NCI-H82 (cell line): ENCODE results near the gene TRIP6.

ENCODE experiments used
- DNase-seq: peaks from one replicate; lab custom pipeline; 2025; lab: John Stamatoyannopoulos, UW

TRIP6 gene, protein sequence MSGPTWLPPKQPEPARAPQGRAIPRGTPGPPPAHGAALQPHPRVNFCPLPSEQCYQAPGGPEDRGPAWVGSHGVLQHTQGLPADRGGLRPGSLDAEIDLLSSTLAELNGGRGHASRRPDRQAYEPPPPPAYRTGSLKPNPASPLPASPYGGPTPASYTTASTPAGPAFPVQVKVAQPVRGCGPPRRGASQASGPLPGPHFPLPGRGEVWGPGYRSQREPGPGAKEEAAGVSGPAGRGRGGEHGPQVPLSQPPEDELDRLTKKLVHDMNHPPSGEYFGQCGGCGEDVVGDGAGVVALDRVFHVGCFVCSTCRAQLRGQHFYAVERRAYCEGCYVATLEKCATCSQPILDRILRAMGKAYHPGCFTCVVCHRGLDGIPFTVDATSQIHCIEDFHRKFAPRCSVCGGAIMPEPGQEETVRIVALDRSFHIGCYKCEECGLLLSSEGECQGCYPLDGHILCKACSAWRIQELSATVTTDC

DNA sequence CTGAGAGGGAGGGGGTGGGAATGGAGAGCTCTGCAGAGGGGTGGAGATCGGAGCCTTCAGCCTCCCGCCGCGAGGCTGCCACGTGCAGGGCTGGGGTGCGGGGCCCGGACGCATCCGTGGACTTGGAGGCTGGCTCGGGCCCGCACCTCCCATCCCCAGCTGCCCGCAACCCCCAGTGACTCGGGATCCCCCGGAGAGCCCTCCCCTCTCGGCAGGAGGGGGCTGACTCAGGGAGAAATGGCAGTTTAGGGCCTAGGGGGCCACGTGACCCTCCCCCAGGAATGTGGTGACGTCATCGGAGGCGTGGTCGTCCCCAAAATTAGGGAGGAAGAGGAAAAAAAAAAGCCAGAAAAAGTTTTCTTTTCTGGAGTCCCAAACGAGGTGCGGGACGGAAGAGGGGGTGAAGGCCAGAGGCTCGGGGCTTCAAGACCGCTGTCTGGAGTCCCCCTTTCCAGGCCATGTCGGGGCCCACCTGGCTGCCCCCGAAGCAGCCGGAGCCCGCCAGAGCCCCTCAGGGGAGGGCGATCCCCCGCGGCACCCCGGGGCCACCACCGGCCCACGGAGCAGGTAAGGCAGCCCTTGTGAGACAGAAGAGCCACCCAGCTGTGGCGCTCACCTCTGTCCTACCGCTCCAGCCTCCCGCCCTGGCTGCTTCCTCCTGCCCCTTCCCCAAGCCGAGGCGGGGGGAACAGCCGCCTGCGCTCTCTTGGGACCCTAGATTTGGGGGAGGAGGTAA lies at the start of gene TRIP6:
TRIP6 (plus strand) TSS at position 348 of the 736 bp plus-strand sequence; CDS start at position 459, 111 bp downstream.
- no peak for DNase-seq

DNA sequence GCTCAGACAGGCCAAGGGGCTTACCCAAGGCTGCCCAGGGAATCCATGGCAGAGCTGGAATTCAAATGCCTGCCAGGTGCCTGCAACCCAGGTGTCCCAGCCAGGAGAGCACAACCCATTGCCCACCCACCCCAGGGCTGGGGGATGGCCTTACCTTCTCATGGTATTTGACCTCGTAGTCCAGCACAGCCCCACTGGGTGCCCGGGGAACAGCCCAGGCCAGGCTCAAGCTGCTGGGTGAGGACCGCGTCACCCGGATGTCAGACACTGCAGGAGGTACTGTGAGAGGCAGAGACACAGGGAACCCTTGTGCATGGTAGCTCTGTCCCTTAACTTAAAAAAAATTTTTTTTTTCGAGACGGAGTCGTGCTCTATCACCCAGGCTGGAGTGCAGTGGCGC lies 48.8 kb upstream of the TRIP6 start:
- no peak for DNase-seq

DNA sequence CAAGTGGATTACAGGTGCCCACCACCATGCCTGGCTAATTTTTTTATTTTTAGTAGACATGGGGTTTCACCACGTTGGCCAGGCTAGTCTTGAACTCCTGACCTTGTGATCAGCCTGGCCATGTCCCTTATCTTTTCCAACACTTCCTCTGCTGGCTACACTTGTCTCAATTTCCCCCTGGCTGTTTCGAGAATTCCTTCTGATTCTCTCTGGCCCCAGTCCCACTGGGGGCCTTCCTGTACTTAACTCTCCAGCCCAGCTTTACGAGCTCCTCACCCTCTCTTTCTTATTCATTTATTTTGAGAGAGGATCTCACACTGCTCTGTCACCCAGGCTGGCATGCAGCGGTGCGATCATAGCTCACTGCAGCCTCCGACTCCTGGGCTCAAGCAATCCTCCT lies 48.4 kb upstream of the TRIP6 start:
- no peak for DNase-seq

DNA sequence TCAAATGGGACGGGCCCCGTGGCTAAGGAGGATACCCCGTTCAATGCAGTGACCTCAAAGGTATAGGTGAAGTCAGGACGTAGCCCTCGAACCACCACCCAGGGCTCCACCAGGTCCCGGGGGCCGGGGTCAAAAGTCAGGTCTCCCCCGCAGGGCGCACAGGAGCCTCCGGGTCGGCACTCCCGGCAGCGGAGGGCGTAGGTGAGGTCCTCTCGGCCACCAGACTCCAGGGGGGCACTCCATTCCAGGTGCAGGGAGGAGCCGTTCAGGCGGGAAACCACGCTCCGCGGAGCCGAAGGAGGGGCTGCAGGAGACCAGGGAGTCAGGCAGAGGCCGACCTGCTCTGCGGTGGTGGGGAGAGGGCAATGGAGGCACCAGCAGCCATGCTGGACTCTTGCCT lies 47.6 kb upstream of the TRIP6 start:
- no peak for DNase-seq

DNA sequence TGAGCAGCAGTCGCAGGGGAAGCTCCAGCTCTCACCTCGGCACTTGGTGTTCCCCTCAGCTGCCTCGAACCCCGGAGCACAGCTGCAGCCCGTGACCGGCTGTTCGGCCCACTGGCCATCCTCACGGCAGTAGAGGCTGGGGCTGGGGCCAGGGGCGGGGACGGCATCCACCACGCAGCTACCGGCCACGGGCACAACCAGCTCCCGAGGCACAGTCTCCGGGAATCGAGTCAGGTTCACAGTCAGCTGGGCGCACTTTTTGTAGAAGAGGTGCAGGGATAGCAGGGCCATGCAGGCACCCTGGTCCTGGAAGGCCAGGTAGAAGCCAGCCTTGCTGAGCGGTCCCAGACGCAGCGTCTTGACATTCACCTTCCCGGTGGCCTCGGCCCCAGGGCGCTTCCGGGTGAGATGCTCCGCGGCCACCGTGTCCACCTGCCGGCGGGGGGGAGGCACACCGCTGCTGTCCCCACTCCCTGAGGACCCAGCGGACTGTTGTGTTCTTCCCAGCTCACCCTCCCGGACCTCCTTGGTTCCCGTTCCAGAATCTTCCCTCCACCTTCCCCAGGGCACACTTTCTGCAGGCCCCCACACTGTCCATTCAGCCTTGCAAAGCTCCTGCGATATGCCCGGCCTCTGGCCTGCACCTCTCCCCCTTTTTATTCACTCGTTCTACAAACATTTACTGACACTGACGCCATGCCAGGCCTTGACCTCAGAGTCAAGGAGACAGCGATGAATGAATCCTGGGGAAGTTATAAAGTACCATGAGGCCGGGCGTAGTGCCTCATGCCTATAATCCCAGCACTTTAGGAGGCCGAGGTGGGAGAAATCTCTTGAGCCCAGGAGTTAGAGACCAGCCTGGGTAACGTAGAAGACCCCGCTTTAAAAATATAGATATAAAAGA lies 44.7 kb upstream of the TRIP6 start:
- DNase-seq: no peak

DNA sequence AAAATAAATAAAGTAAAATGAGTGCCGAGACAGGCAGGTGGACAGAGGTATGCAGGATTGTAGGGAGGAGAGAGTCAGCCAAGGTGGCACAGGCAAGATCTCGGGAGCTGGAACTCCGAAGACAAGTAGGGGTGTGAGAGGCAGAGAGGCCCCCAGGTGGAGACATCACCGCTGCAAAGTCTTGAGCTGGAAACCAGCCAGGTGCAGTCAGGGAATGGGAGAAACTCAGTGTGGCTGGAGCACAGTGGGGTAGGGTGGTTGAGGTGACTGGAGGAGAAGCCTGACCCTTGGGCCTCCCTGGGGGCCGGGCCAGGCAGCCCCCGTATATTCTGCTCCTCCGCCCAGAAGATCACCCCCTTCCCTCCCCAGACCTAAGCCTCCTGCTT lies 44.1 kb upstream of the TRIP6 start:
- DNase-seq: no peak

DNA sequence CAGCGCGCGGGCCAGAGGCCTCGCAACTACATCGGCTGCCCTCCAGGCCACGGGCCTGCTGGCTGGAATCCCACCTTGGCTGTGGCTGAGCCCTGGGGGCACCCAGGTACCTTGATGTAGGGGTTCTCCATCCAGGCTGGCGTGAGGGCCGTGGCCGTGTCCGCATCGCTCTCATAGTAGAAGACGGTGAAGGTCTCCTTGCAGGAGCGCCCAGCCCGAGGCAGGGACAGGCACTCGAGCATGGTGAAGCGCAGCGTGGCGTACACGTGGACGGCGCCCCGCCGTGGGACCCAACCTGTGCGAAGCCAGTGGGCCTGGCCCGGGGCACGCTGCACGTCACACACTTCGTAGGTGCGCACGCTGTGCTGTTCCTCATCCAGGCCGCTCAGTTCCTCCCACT lies 43.7 kb upstream of the TRIP6 start:
- DNase-seq: no peak

DNA sequence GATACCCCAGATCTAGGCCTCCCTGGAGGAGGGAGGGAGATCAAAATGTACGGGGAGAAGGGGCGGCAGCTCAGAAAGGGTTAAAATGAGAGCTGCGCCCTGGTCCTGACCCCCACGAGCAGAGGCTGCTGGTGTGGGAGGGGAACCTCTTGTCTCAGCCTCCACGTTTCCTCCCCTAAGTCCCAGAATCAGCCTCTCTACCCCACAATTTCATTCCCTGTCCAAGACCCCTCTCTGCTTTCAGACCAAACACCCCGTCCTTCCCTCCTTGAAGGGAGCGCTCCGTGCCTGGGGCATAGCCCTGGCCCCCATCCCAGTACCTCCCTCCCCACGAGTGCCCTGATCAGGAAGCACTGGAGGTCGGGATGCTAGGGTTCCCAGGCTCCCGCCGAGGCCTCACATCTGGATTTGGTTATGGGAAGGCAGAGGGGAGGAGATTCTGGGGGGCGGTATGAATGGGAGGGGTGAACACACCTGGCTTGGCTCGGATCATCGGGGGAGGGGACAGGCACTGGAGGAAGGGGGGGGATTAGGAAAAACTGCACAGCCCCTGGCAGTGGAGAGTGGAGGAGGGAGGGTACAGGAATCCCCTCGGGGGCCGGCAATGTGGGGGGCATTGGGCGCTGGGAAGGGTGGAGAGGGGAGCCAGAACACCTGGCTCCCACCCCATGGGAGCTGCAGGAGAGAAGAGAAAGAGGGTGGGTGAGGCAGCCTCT lies 42.5 kb upstream of the TRIP6 start:
- DNase-seq: no peak

DNA sequence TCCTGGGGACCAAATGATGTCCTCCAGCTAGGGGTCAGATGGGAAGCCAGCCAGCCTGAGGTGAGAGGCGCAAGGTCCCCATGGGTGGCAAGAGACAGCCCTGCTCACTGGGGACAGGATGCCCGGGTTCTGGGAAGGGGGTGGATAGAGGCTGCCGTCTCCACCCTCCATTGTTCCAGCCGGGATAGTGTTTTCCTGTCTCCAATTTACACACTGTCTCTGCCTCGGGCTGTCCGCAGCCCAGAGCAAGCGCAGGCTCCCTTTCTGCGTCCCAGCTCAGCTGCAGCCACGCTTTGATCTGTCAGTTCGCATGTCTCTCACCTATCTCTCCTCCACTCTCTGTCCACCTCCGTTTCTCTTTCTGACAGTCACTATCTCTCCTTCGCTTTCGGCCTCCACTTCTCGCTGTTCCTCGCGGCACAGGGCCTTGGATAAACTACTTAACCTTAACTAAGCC lies 41.9 kb upstream of the TRIP6 start:
- no peak for DNase-seq

DNA sequence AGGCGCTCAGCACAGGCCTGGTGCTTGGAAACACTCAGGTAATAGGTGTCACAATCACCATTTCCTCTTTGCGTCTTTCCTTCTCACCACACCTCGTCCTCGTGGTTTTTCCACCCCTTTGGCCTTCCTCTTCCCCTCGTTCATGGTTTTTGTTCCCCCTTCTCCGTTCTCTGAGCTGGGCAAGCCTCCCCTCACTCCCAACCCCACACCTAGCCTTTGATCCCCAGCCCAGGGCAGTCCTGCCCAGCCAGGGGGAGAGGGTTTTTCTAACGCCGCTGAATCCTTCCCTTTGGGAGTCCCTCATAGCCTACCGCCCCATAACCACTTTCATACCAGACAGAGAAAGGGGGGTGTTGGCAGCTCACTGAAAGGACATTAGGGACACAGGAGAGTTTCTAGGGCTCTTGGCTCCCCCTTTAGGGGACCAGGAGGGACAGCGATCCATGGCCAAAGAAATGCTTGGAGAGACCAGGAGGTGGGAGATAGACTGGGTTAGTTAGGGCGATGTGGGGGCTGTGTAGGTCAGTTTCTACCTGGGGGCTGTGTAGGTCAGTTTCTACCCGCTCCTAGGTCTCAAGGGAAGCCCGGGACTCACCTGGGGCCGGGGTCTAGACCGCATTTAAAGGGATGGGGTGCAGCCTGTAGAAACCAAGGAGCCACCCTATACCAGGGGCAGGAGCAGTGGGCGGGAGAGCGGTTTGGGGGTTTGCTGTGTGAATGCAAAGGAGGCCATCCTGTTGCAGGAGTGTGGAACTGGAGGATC lies 41.3 kb upstream of the TRIP6 start:
- DNase-seq: peak; percentile 14

DNA sequence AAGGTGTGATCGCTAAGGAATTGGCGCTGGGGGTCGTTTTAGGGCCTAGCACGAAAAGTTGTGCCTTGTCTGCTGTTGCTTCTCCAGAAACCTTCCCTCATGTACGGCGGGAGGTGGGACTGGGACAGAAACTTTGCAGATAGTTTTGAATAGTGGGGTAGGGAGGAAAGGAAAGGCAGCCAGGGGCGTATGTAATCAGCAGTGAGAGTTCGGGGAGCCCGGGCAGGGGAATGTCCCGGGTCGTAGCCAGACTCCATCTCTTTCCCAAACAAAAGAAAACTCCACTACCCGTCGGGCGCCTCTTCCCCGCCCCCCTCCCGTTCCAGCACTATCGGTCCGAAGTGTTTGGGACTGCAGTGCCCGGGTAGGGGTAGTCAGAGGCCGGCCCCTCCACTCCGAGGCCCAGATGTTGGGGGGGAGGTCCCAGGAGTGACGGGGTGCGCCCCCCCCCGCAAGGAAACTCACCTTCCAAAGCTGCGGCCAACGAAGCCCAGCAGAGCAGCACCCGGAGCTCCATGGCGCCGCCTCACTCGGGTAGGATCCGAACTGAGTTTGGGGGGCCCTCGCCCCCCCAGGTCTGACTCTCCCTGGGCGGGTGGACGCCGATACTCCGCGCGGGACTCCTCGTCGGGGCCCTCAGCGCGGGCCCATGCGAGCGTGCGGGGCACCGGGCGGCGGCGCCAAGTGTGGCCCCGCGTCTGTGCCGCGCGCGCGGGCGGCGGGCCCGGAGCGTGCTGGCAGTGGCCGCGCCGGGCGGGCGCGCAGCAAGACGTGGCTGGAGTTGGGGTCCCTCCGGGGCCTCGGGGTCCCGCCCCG lies 40.5 kb upstream of the TRIP6 start:
- DNase-seq: no peak

DNA sequence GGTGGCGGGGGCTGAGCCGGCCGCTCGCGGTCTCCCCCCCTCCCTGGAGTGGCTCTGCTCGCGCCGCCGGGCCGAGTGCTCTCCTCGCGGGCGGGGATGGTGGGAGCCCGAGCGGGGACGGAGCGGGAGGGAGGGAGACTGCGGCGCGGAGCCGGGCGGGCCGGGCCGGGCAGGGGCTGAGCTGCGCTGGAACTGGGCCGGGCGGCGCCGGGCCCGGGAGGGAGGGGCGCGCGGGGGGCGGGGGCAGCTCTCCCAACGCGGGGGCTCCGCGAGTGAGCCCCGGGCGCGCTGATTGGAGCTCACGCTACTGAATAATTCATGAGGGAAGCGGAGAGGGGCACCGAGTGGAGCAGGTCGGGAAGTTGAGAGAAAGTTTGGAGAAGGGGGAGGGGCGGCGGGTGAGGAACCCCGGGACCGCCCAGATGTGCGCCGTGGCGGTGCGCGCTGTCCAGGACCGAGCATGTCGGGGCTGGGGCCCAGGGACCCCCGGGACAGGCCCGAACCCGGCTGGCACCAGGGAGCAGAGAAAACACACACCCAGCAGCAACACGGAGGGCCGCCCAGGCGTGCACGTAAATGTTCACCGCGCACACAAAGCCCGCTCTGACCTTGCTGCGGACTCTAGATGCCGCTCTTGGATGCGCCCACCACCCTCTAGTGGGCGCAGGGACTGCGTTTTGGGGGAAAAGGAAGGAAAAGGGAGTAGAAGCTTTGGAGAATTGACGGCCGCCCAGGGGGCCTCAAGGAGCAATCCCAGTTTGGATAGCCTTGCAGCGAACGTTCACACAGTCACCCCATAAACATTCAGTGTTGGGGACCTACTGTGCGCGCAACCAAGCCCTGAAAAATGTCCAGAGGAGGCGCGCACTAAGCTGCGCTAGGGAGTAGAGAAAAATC lies 39.6 kb upstream of the TRIP6 start, which contains the start of gene EPHB4:
EPHB4 (minus strand) TSS at position 194 of the 897 bp plus-strand sequence. CDS start 493 bp downstream, outside the sequence.
- no peak for DNase-seq

DNA sequence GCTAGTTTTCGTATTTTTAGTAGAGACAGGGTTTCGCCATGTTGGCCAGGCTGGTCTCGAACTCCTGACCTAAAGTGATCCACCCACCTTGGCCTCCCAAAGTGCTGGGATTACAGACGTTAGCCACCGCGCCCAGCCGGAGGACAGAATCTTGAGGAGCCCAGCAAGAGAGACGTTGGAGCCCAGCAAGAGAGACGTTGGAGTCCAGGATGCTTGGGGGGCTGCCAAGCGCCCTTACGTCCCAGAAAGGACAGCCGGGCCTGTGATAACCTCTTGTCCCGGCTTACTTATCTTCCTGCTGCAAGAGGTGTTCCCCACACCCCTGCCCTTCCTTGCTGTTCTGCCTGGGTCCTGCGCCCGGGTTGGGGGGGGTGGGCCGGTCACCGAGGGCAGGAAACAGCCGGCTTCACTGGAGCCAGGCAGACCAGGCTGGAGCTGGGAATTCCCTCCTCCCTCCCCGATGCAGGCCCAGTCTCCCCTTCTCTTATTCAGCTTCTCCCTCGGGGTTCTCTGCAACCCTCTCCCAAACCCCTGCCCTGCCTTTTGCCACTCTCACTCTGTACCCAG lies 38.0 kb upstream of the TRIP6 start:
- no peak for DNase-seq

DNA sequence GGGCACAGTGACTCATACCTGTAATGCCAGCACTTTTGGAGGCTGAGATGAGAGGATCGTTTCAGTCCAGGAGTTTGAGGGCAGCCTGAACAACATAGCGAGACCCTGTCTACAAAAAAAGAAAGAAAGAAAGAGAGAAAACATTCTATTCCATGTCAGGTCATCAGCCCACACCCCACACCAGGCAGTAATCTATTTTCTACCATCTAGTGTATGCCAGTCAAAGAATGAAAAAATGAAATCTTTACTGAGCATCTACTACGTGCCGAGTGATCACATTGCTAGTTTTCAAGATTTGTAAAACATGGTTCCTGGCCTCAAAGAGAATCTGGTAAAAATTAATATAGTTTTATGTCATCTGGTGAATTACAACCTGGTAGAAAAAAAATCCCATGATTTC lies 36.8 kb upstream of the TRIP6 start:
- DNase-seq: no peak

DNA sequence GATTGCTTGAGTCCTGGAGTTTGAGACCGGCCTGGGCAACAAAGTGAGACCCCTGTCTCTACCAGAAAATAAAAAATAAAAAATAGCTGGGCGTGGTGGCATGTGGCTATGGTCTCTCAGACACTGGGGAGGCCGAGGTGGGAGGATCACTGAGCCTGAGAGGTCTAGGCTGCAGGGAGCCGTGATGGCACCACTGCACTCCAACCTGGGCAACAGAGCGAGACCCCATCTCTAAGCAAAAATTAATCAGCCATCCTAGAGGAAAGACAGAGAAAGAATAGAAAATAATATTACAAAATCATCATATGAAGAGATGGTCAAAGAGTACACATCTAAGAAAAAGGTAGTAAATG lies 34.9 kb upstream of the TRIP6 start:
- DNase-seq: no peak

DNA sequence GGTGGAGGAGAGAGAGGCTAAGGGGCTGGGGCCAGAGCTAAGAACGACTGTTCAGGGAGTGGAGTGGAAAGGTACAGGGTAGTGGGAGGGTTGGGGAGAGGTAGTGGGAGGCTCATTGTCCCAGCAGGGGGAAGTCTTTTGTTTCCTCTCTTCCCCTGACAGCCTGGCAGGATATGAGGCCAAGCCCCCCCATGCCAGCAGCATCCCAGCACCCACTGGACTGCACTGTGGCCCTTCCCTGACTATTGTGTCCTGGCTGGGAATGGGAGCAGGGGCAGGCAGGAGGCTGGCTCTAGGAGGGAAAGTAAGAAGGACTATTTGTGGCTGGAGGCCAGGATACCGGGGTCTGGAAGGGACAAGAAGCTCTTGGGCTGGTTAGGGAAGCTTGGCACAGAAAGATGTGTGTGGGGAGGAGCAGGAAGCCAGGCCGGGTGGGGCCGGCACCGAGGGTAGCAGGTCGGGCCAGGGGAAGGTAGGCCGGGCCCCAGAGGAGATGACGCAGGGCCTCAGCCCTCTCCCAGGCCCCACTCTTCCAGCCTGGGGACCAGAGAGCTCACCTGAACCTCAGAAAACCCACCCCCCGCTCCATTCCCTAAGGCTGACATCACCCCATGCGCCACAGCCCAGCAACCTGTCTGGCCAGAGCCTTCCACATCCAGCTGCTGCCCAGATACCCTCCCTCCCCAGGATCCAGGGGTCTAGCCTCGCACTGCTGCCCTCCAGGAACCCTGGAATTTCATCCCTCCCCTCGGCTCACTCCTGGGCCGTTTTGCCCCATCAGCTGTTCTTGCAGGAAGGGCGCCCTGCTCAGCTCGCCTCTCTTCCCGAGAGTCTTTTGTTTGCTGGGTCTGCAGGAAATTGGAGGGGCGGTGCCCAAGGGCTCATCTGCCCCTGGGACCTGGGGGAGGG lies 31.0 kb upstream of the TRIP6 start:
- peak; percentile 38 for DNase-seq

DNA sequence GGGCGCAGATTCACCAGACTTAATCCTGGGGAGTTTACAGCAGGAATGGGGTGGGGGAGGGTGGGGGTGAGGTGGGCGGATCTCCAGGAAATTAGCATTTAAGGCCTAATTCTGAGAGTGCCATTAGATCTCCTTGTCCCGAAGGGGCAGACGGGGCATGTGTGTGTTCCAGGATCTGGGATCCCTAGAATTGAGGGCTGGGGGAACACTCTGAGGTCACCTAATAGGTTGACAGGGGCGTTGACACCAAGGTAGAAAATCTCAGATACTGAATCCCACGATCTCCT lies 30.4 kb upstream of the TRIP6 start:
- DNase-seq: no peak
